Adrenal gland (tissue), 12 donors: ENCODE results near the gene PLD2. TPM values are rescaled to one million over a fixed set of nuclear protein-coding genes. Genes with fewer than 3 reads are reported as not detected.

Experiments
- DNase-seq, 7 donors: peaks; one replicate each; pipeline ENCODE4 v3.0.0-alpha.2; 2019 to 2020
- H3K27ac ChIP-seq, 5 donors: fragments of 200-600 bp; sonication (generic) in 4 of 5; 1 replicate in 3 of 5; 2 replicates in 2 of 5; pipeline versions ENCODE4 v1.5.1 to v1.8.0; 2016 to 2020; ENCODE audit warnings: mild to moderate bottlenecking in 1 of 5
- H3K27me3 ChIP-seq: fragments of 200-600 bp; 2 replicates; pipeline ENCODE4 v1.8.0; 2021
- H3K36me3 ChIP-seq, 2 donors: fragments of 200-600 bp; replicated peaks in 1 of 2; 1 replicate in 1 of 2; 2 replicates in 1 of 2; pipeline versions ENCODE4 v1.5.1 to v1.8.0; 2018 to 2022
- H3K4me1 ChIP-seq, 2 donors: fragments of 200-600 bp; replicated peaks in 1 of 2; 1 replicate in 1 of 2; 2 replicates in 1 of 2; pipeline versions ENCODE4 v1.5.1 to v1.8.0; 2018 to 2021
- H3K4me3 ChIP-seq, 4 donors: fragments of 200-600 bp; sonication (generic) in 3 of 4; one replicate each; pipeline ENCODE4 v1.5.1; 2016 to 2018
- H3K9me3 ChIP-seq, 3 donors: fragments of 200-600 bp; sonication (generic) in 1 of 3; replicated peaks in 1 of 3; 1 replicate in 2 of 3; 2 replicates in 1 of 3; pipeline versions ENCODE4 v1.5.1 to v1.8.0; 2016 to 2021
- CTCF ChIP-seq, 6 experiments: fragments of 450-650 bp in 4 of 6; fragments of 200-600 bp in 2 of 6; sonication (generic) in 1 of 6; IDR thresholded peaks; 1 replicate in 5 of 6; 2 replicates in 1 of 6; pipeline versions ENCODE4 v1.5.1 to v1.8.0; 2016 to 2021; ENCODE audit warnings: antibody characterized with exemption in 6 of 6, mild to moderate bottlenecking in 2 of 6, moderate library complexity in 1 of 6
- POLR2A ChIP-seq, 2 donors: fragments of 450-650 bp; IDR thresholded peaks; one replicate each; pipeline ENCODE4 v1.6.1; 2017; ENCODE audit warnings: antibody characterized with exemption in 2 of 2, mild to moderate bottlenecking in 2 of 2, moderate library complexity in 1 of 2
- WGBS, 4 donors: extraction: QIAGEN DNeasy Blood & Tissue Kit in 2 of 4; methylation state at CpG; one replicate each; pipeline versions ENCODE4 v1.1.5 to v1.1.7; 2013 to 2017; 5-methylcytosine and 5-hydroxymethylcytosine counted together
- intact Hi-C, 2 donors: fragments of 100-400 bp; cut with DNase I; formaldehyde crosslinking; loops; one replicate each; pipeline versions ENCODE4 v1.14.1 to v1.15.0; 2022 to 2023
- polyA plus RNA-seq, 3 donors: library from polyadenylated mRNA; stranded (reverse); fragments of 200-250 nt in 2 of 3; fragments of 350-450 nt in 1 of 3; fragmentation: Illumina TruSeq in 1 of 3; extraction: RNeasy Lipid Tissue Mini Kit (QIAGEN cat#74804) in 1 of 3; gene quantifications; one replicate each; pipeline ENCODE4 v1.2.3, GENCODE V29; 2013 to 2014
- total RNA-seq, 9 donors: library from RNA; depleted of rRNA in 4 of 9; stranded (reverse); fragments of >200 nt in 4 of 9; fragments of 120-200 nt in 1 of 9; fragmentation: NEBNext Ultra II Directional in 1 of 9; extraction: Animal tissue kit (Norgen Biotek cat#: 25700) in 1 of 9; gene quantifications; one replicate each; pipeline versions ENCODE4 v1.1.0 to v1.2.4, GENCODE V29; 2013 to 2023
- donor health status: healthy with polysubstance abuse.
- donor health status: Bipolar disorder and iron deficiency.
- donor health status: DM: yes; HTN: yes; CAD: no.
- donor health status: DM: no; HTN: no; CAD: no.
- donor health status: DM: no; HTN: no; CAD: no.
- donor health status: DM: yes; HTN: yes; CAD: no.

The PLD2 gene
- total and polyA plus RNA-seq, 12 donors: 4.1 to 34.8 (median 17.9) TPM

GRCh38 chr17:4800462-4801196 is 6.3 kb upstream of the PLD2 start:
- 76 to 83% (median 80%) methylated on average over 10 of the region's 10 CpGs for WGBS, 4 donors
- TF ChIP-seq POLR2A (IDR thresholded peaks at IDR 0.05) (no peak), CTCF (IDR thresholded peaks at IDR 0.05) (no peak)
- H3K36me3 ChIP-seq: peaks cover 0 to 21% of the 10 kb centered on the region in 2 donors
- H3K4me1 ChIP-seq: peaks cover 6 to 8% of the 10 kb centered on the region in 2 donors
- intact Hi-C loops: no loop called here
- H3K27ac ChIP-seq: no peak overlapping the region
- no peak overlapping the region for H3K4me3 ChIP-seq
- no peaks in the 10 kb centered on the region for H3K9me3 ChIP-seq
- no peaks in the 10 kb centered on the region for H3K27me3 ChIP-seq
- DNase-seq: no peak

- 81 to 87% (median 83%) methylated on average over 8 to 9 of the region's 9 CpGs for WGBS, 4 donors
Measured at GRCh38 chr17:4802228-4802627, 4.7 kb upstream of the PLD2 start, which contains the start of gene C17orf114. Gene C17orf114 (minus strand): TSS chr17:4802328.

GRCh38 chr17:4806456-4806776 is 536 bp upstream of the PLD2 start:
- Histone ChIP-seq H3K4me1 (peaks cover 11 to 19% of the 10 kb centered on the region in 2 donors), H3K27me3 (no peaks in the 10 kb centered on the region), H3K36me3 (no peaks in the 10 kb centered on the region), H3K9me3 (no peaks in the 10 kb centered on the region), H3K4me3 (peak overlapping the region in 2 of 4 donors; percentile 52 to 70), H3K27ac (peak overlapping the region in 1 of 5 donors; percentile 79)
- TF ChIP-seq POLR2A (IDR thresholded peaks at IDR 0.05) (no peak), CTCF (IDR thresholded peaks at IDR 0.05) (no peak)
- DNase-seq: no peak
- intact Hi-C loops: loop anchor here in 1 of 2 donors (5.0 kb wide), 1 partner anchor 76 kb away; no protein-coding TSS in a partner anchor
- WGBS, 4 donors: 3 to 20% (median 6%) methylated on average over 6 to 16 of the region's 16 CpGs

More at GRCh38 chr17:4802228-4802627, 4.7 kb upstream of the PLD2 start, which contains the start of gene C17orf114:
- H3K27me3 ChIP-seq: no peaks in the 10 kb centered on the region
- H3K4me1 ChIP-seq: peaks cover 1 to 7% of the 10 kb centered on the region in 2 donors
- peaks cover 0 to 21% of the 10 kb centered on the region in 2 donors for H3K36me3 ChIP-seq
- DNase-seq: no peak
- intact Hi-C loops: no loop called here
- no peaks in the 10 kb centered on the region for H3K9me3 ChIP-seq
- TF ChIP-seq POLR2A (IDR thresholded peaks at IDR 0.05) (no peak), CTCF (IDR thresholded peaks at IDR 0.05) (no peak)
- no peak within 1 kb of the TSS for H3K27ac ChIP-seq
- H3K4me3 ChIP-seq: no peak within 1 kb of the TSS

- peak overlapping the region in 2 of 4 donors; percentile 52 to 70 for H3K4me3 ChIP-seq
- peaks cover 11 to 19% of the 10 kb centered on the region in 2 donors for H3K4me1 ChIP-seq
- H3K27ac ChIP-seq: peak overlapping the region in 1 of 5 donors; percentile 79
- WGBS, 4 donors: 32 to 37% (median 35%) methylated on average over 24 to 32 of the region's 32 CpGs
- intact Hi-C loops: loop anchor here in 1 of 2 donors (5.0 kb wide), 1 partner anchor 75 kb away; no protein-coding TSS in a partner anchor
- peak in 1 of 7 donors; percentile 14 for DNase-seq
- H3K36me3 ChIP-seq: no peaks in the 10 kb centered on the region
- TF ChIP-seq CTCF (IDR thresholded peaks at IDR 0.05): no peak
- TF ChIP-seq POLR2A (IDR thresholded peaks at IDR 0.05): no peak
- no peaks in the 10 kb centered on the region for H3K9me3 ChIP-seq
- no peaks in the 10 kb centered on the region for H3K27me3 ChIP-seq
Measured at GRCh38 chr17:4807605-4808377, 839 bp downstream of the PLD2 start.
